Measurements from ENCODE around the gene LAPTM5. TPM values are rescaled to one million over a fixed set of nuclear protein-coding genes. Genes with fewer than 3 reads are reported as not detected.

Gene LAPTM5
- total RNA-seq, 1 experiment from 2014 or later, result 1.5 TPM

GRCh38 chr1:30801771-30802198 lies 44.2 kb upstream of the LAPTM5 start:
- H3K9ac ChIP-seq (ENCODE audit: low read length), result no peak overlapping the region
- intact Hi-C loops (cut with micrococcal nuclease), result loop anchor here (1.0 kb wide), 2 partner anchors 110 to 128 kb away; no protein-coding TSS in a partner anchor
- H3K27me3 ChIP-seq (ENCODE audit: insufficient read depth, low read length), result peaks cover 4% of the 10 kb centered on the region; the same call in 1 of the 2 replicates
- no peaks in the 10 kb centered on the region for H3K9me2 ChIP-seq (ENCODE audit: insufficient read depth)
- POLR2A ChIA-PET, result interaction anchor here (1.2 to 3.2 kb wide), 2 partner anchors 83 to 109 kb away, joined by 3 to 31 read pairs; no protein-coding TSS in a partner anchor
- H4K20me1 ChIP-seq (ENCODE audit: insufficient read depth), result no peaks in the 10 kb centered on the region
- no peak for DNase-seq (ENCODE audit: low read depth, low spot score)
- no TSS peak for BruUV-seq (replicated peaks)
- peak; percentile 73 for ATAC-seq
- RAD21 ChIA-PET (ENCODE audit: low non-redundant PET in 1 of 2, low total read pairs in 2 of 2, uncharacterized antibody in 2 of 2, unreplicated experiment in 2 of 2), result interaction anchor here (0.7 to 6.2 kb wide), 3 partner anchors 64 to 109 kb away, joined by 3 to 69 read pairs (median 39); no protein-coding TSS in a partner anchor
- H3K4me2 ChIP-seq (ENCODE audit: low read length), result peak overlapping the region; percentile 80
- H2AFZ ChIP-seq (ENCODE audit: low read depth, low read length, poor library complexity, severe bottlenecking), result peak overlapping the region; percentile 86
- no peaks in the 10 kb centered on the region for H3K9me3 ChIP-seq (ENCODE audit: control insufficient read depth in 1 of 2, insufficient read depth in 1 of 2, low read depth in 1 of 2, low read length in 2 of 2)
- no peak overlapping the region for H3K27ac ChIP-seq (ENCODE audit: low read depth, low read length)
- peaks cover 23 to 32% of the 10 kb centered on the region in 2 experiments for H3K4me1 ChIP-seq (ENCODE audit: control insufficient read depth in 1 of 2, insufficient read depth in 2 of 2, low read length in 2 of 2)
- peak overlapping the region; percentile 26 to 41; a peak in 2 of 4 replicates for H3K4me3 ChIP-seq (replicated peaks in 1 of 2; ENCODE audit: low read depth in 1 of 2, low read length in 2 of 2)
- H3K36me3 ChIP-seq (ENCODE audit: control insufficient read depth in 1 of 2, insufficient read depth in 2 of 2, low read length in 2 of 2), result no peaks in the 10 kb centered on the region
- H3K79me2 ChIP-seq (ENCODE audit: insufficient read depth, low read length), result no peaks in the 10 kb centered on the region
- CTCF ChIA-PET, result interaction anchor here (1.2 to 5.4 kb wide), 13 partner anchors 11 to 127 kb away, joined by 3 to 242 read pairs (median 10); partner anchors contain the start of gene SDC3
- TF ChIP-seq EZH2phosphoT487 (IDR thresholded peaks at IDR 0.05; ENCODE audit: borderline replicate concordance) (no peak), TCF7L2 (IDR thresholded peaks at IDR 0.05; ENCODE audit: borderline replicate concordance, extremely low read depth, insufficient read depth, insufficient read length) (no peak), CEBPB (IDR thresholded peaks at IDR 0.05; ENCODE audit: low read depth) (no peak), ZFX (IDR thresholded peaks at IDR 0.05) (no peak), FOSL1 (IDR thresholded peaks at IDR 0.05; ENCODE audit: low read depth) (no peak), CTCF (IDR thresholded peaks at IDR 0.05 in 2 of 3, conservative IDR thresholded peaks at IDR 0.05 in 1 of 3; ENCODE audit: borderline replicate concordance in 1 of 3, insufficient read depth in 1 of 3, low read depth in 2 of 3, low read length in 2 of 3) (peak; percentile 93 to 96 (median 95)), SP1 (IDR thresholded peaks at IDR 0.05; ENCODE audit: low read depth) (no peak), RAD21 (IDR thresholded peaks at IDR 0.05; ENCODE audit: low read depth) (peak; percentile 100), ELF1 (IDR thresholded peaks at IDR 0.05; ENCODE audit: borderline replicate concordance, low read depth) (no peak), CBX3 (IDR thresholded peaks at IDR 0.05; ENCODE audit: low read depth) (0 out of 2 replicates have a peak, but pooled peaks have one; percentile 16), JUND (IDR thresholded peaks at IDR 0.05) (no peak), SRF (IDR thresholded peaks at IDR 0.05; ENCODE audit: low read depth) (no peak), REST (IDR thresholded peaks at IDR 0.05; ENCODE audit: low read depth) (no peak), SIN3A (IDR thresholded peaks at IDR 0.05; ENCODE audit: low read depth) (no peak), ATF3 (IDR thresholded peaks at IDR 0.05) (no peak), ZNF274 (IDR thresholded peaks at IDR 0.05; ENCODE audit: low read depth, low read length) (no peak), YY1 (IDR thresholded peaks at IDR 0.05; ENCODE audit: extremely low read depth, insufficient replicate concordance, low read depth, low read length) (no peak), POLR2AphosphoS5 (IDR thresholded peaks at IDR 0.05; ENCODE audit: low read depth, low read length) (no peak), ZBTB33 (IDR thresholded peaks at IDR 0.05; ENCODE audit: extremely low read depth, insufficient replicate concordance, low read length) (peak; percentile 5), EZH2 (IDR thresholded peaks at IDR 0.05) (no peak)

Data from HCT116 (cell line).